ENCODE results near the gene APOL3.

GRCh38 chr22:36131907-36132306, 28.6 kb downstream of the APOL3 start:
- no peak for TF ChIP-seq CTCF (conservative IDR thresholded peaks at IDR 0.05)
- no peak for TF ChIP-seq EZH2 (IDR thresholded peaks at IDR 0.05; ENCODE audit: low read depth)

All from PC-9 (cell line).